ENCODE results near the gene APPBP2.
A peak's percentile ranks its signal among the peaks of the same experiment; 100 is the strongest.
"Not testable (repeated sequence)": the region's sequence is repeated elsewhere in the genome, so short reads cannot be mapped to it uniquely, and the experiment has no call there.

Gene APPBP2

GRCh38 chr17:60430561-60430960, 95.5 kb downstream of the APPBP2 start:
- not testable (repeated sequence) for DNase-seq

- not testable (repeated sequence) for DNase-seq
These were observed 97.6 kb downstream of the APPBP2 start for GRCh38 chr17:60428491-60428890.

GRCh38 chr17:60426596-60426995, 99.4 kb downstream of the APPBP2 start:
- DNase-seq = no peak

GRCh38 chr17:60425626-60426025, 100.4 kb downstream of the APPBP2 start:
- DNase-seq = no peak

GRCh38 chr17:60423865-60424264, 102.2 kb downstream of the APPBP2 start:
- no peak for DNase-seq

- no peak for DNase-seq
These were observed 103.8 kb downstream of the APPBP2 start, which contains the start of gene CHCT1 for GRCh38 chr17:60422162-60422665. CHCT1 (plus strand) TSS chr17:60422489; CDS start chr17:60422593, 104 bp downstream.

- peak; percentile 32 for DNase-seq
These were observed 104.5 kb downstream of the APPBP2 start for GRCh38 chr17:60421273-60422161.

- DNase-seq = not testable (repeated sequence)
These were observed 106.2 kb downstream of the APPBP2 start for GRCh38 chr17:60419875-60420274.

- DNase-seq = not testable (repeated sequence)
These were observed 107.0 kb downstream of the APPBP2 start for GRCh38 chr17:60419003-60419402.

GRCh38 chr17:60416368-60416925, 109.6 kb downstream of the APPBP2 start:
- DNase-seq = no peak

GRCh38 chr17:60415146-60415545, 110.9 kb downstream of the APPBP2 start:
- DNase-seq = no peak

- DNase-seq = no peak
These were observed 113.3 kb downstream of the APPBP2 start for GRCh38 chr17:60412701-60413100.

- DNase-seq = no peak
These were observed 116.0 kb downstream of the APPBP2 start for GRCh38 chr17:60410001-60410400.

- no peak for DNase-seq
These were observed 119.2 kb downstream of the APPBP2 start for GRCh38 chr17:60406887-60407286.

GRCh38 chr17:60403962-60404361, 122.1 kb downstream of the APPBP2 start:
- DNase-seq = no peak

- DNase-seq = no peak
These were observed 122.6 kb downstream of the APPBP2 start for GRCh38 chr17:60403523-60403810.

GRCh38 chr17:60401819-60402218, 124.2 kb downstream of the APPBP2 start:
- DNase-seq = no peak

GRCh38 chr17:60398227-60398959, 127.6 kb downstream of the APPBP2 start:
- no peak for DNase-seq

GRCh38 chr17:60396412-60396811, 129.6 kb downstream of the APPBP2 start:
- no peak for DNase-seq

GRCh38 chr17:60395508-60396065, 130.5 kb downstream of the APPBP2 start:
- no peak for DNase-seq

- no peak for DNase-seq
These were observed 132.0 kb downstream of the APPBP2 start for GRCh38 chr17:60393840-60394723.

All from NCI-H1092 treated with DMSO at 0.1 percent for 48 hours (cell line).